AG09309 (cell line): ENCODE data around the gene HMX1.

Source experiments
- DNase-seq: peaks from one replicate; pipeline ENCODE4 v3.0.0-alpha.2; 2010; ENCODE audit warnings: low read depth
- H3K4me3 ChIP-seq: 2 replicates; pipeline ENCODE4 v1.5.1; 2011; ENCODE audit warnings: mild to moderate bottlenecking, low read depth, low read length, moderate library complexity; ENCODE audit not compliant: control insufficient read depth
- TF ChIP-seq, protein P1 (sequence below): IDR thresholded peaks from 2 replicates; pipeline ENCODE4 v1.5.1; 2011; ENCODE audit warnings: mild to moderate bottlenecking, low read depth, low read length, inconsistent platforms; ENCODE audit not compliant: insufficient read depth, control insufficient read depth; ENCODE audit errors: missing control alignments

HMX1 gene

DNA sequence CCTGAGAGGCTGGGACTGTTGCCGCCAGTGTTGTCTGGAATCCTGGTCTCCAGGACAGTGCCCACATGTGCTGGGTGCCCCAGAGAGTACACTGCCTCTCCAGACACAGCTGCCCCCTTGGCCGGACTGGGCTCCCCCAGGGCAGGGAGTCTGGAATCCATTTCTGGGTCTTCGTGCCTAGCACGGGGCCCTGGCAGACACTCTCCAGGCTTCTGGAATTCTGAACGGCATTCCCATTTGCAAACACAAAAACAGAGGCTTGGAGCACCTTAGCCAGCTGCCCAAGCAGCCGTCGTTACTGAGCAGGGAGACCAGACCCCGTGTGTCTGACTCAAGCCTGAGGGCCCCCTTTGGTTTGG, 20.8 kb downstream of the HMX1 start:
- H3K4me3 ChIP-seq: no peak overlapping the region
- DNase-seq: no peak
- TF ChIP-seq, protein P1, sequence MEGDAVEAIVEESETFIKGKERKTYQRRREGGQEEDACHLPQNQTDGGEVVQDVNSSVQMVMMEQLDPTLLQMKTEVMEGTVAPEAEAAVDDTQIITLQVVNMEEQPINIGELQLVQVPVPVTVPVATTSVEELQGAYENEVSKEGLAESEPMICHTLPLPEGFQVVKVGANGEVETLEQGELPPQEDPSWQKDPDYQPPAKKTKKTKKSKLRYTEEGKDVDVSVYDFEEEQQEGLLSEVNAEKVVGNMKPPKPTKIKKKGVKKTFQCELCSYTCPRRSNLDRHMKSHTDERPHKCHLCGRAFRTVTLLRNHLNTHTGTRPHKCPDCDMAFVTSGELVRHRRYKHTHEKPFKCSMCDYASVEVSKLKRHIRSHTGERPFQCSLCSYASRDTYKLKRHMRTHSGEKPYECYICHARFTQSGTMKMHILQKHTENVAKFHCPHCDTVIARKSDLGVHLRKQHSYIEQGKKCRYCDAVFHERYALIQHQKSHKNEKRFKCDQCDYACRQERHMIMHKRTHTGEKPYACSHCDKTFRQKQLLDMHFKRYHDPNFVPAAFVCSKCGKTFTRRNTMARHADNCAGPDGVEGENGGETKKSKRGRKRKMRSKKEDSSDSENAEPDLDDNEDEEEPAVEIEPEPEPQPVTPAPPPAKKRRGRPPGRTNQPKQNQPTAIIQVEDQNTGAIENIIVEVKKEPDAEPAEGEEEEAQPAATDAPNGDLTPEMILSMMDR: no peak

DNA sequence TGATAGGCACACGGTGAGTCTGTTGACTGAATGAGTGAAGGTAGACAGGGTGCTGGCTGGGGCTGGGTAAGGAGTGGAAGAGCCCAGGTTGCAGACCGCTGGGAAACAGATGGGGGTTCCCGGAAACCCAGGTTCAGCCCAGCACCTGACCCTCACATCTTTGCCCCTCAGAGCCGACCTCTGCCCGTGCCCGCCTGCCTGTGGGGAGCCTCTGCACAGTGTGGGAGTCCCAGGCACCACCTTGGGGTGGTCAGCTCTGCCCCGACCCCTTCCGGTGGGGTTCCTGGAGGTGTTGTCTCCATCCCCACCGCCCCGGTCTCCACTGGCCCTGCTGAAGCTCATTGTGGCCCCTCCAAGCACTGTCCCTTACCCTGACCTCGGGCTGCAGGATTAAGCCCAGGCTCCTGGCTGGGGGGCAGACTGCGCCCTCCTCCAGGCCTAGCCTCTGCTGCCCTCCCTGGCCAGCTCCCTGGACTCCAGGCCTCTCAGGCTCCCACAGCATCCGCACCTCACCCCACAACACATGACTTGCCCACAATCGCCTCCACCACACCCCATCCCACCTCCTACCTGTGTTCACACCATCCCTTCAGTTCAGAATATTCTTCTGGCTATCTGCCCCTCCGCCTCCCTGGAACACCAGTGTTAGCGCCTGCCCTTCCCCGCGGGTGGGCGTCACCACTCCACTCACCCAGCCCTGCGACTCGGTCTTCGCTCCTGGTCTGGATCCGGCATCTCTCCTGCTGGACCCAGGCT, 21.4 kb downstream of the HMX1 start:
- no peak overlapping the region for H3K4me3 ChIP-seq
- TF ChIP-seq, protein P1: no peak
- no peak for DNase-seq

DNA sequence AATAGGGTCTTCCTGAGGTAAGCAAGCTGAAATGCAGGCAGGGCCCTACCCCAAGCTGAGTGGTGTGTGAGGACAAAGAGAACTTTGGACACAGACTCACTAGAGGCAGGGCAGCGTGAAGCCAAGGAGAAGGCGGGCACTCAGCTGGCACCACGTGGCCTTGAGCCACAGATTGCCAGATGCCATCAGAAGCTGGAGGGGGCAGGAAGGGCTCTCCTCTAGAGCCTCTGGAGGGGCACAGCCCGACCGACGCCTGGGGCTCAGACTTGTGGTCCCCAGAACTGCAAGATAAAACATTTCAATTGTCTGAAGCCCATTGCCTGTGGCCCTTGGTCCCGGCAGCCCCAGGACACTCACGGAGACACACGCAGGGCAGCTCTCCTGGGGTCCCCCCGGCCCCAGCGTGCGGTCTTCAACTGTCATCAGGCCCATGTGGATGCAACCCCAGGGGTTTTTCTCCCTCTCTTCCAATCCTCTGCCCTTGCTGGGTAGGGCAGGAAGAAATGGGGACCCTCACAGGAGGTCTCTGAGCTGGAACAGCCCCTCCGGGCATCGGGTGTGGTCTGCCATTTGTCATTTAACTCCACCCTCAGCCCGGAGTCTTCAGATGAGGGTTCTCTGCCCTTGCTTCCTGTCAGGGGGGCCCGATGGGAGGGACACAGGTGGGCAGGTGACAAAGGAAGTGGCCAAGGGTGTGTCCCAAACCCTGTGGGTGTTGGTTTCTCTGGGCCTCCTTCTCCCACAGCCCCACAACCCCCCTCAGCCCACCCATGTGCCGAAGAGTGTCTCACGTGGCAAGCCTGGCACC, 22.2 kb downstream of the HMX1 start:
- H3K4me3 ChIP-seq: no peak overlapping the region
- no peak for DNase-seq
- TF ChIP-seq, protein P1: no peak

DNA sequence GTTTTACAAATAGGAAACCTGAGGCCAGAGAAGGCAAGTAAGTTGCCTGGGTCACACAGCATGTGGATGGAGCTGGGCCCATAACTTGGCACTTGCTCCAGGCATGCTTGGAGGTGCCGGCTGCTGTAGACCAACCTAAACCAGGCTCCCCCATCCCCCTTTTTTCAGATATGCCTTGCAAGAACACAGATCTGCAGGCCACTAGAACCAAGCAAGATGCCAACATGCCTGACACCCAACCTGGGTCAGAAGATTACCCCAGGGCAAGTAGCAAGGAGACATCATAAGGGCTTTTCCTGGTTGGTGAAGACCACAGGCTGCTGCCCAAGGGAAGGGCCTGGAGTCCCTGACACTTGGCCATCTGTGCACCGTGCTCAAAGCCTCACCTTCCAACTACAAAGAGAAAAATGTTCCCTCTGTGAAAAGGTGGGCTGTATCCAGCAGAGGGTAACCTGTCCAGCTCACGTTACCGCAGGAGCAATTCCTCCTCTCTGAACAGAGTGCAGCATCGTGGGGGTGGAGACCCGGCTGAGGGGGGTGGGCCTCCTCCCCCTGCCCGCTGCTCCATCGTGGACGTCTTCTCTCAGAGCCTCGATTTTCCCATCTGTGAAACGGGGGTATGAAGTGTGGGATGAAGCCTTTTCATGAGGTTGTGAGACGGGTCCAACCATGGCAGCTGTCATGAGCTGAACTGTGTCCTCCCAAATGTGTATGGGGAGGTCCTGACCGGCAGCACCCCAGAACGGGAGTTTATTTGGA, 23.0 kb downstream of the HMX1 start:
- no peak overlapping the region for H3K4me3 ChIP-seq
- no peak for DNase-seq
- TF ChIP-seq, protein P1: no peak

DNA sequence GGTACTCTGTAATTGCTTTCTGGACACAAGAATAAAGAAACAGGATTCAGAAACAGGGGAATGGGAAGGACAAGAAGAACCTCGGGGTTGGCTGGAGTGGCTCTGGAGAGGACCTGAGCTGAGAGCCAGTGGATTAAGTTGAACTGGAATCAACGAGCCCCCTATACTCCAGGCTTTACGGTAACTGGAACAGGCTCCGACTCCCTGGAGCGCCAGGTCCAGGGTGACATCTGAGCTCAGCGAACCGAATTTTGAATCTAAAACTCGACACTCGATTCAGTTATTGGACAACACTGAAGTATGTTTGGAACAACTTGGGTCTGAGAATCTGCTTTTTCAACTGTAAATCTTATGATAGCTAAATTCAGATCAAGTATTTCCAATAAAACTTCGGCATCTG, 23.9 kb downstream of the HMX1 start:
- H3K4me3 ChIP-seq: no peak overlapping the region
- TF ChIP-seq, protein P1: no peak
- no peak for DNase-seq

DNA sequence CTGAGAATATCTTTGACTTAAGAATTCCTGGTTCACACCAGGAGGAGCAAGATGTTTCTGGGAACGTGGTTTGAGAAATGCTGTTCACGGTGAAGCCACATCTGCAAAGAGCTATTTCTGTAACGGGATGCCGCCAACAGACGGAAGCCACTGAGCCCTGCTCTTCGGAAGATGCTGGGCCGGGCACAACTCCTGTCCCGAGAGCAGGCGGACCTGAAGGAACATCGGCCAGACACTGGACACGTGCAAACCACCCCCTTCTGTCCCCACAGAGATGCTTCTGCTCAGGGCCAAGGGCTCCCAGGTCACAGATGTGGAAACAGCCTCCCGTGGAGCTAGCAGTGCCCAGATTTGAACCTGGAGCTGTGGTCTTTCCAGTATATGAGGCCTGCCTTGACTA, 24.3 kb downstream of the HMX1 start:
- H3K4me3 ChIP-seq: no peak overlapping the region
- TF ChIP-seq, protein P1: no peak
- DNase-seq: no peak
